Activated CD4-positive, alpha-beta T cell treated with anti-CD3 and anti-CD28 coated beads for 36 hours (primary cell): ENCODE measurements around the gene PRM1. TPM values are rescaled to one million over a fixed set of nuclear protein-coding genes. Genes with fewer than 3 reads are reported as not detected.

Source experiments
- ATAC-seq: fragments of 200-7000 bp; cut with Tn5 transposase; one replicate; pipeline ENCODE4 v1.10.0; 2021; ENCODE audit warnings: mild to moderate bottlenecking, moderate library complexity
- CTCF ChIA-PET: fragments of 350-600 bp; sonication (Branson Sonifier 250); formaldehyde crosslinking; loops from one replicate; lab custom pipeline; 2021; ENCODE audit warnings: antibody characterized with exemption; lab: Charles Lee
- POLR2A ChIA-PET: fragments of 350-600 bp; sonication (Branson Sonifier 250); formaldehyde crosslinking; loops from one replicate; lab custom pipeline; 2021; ENCODE audit warnings: antibody characterized with exemption, inconsistent platforms; lab: Charles Lee
- DNase-seq: peaks from one replicate; pipeline ENCODE4 v3.0.0-alpha.2; 2020
- H3K27ac Mint-ChIP-seq: one replicate; pipeline ENCODE4 v1.8.0; 2021; ENCODE audit warnings: mixed read lengths
- H3K27me3 Mint-ChIP-seq: one replicate; pipeline ENCODE4 v1.8.0; 2021; ENCODE audit warnings: mixed read lengths
- H3K36me3 Mint-ChIP-seq: one replicate; pipeline ENCODE4 v1.8.0; 2021; ENCODE audit warnings: low read depth, mixed read lengths
- H3K4me1 Mint-ChIP-seq: one replicate; pipeline ENCODE4 v1.8.0; 2021; ENCODE audit warnings: mixed read lengths
- H3K4me3 Mint-ChIP-seq: one replicate; pipeline ENCODE4 v1.8.0; 2021; ENCODE audit warnings: mild to moderate bottlenecking, moderate library complexity, mixed read lengths
- H3K9me3 Mint-ChIP-seq: one replicate; pipeline ENCODE4 v1.8.0; 2021; ENCODE audit warnings: low read depth, mixed read lengths
- intact Hi-C, 2 experiments: fragments of 100-400 bp; cut with DNase I in 1 of 2; cut with micrococcal nuclease in 1 of 2; formaldehyde crosslinking; loops; one replicate each; pipeline versions ENCODE4 v1.14.2 to v1.15.1; 2022 to 2024; cut with DNase I, micrococcal nuclease
- total RNA-seq, 2 experiments: library from RNA; stranded (reverse); gene quantifications; one replicate each; pipeline ENCODE4 v1.2.3, GENCODE V29; 2021

Gene PRM1
- total RNA-seq, 2 experiments from 2014 or later = not detected

DNA sequence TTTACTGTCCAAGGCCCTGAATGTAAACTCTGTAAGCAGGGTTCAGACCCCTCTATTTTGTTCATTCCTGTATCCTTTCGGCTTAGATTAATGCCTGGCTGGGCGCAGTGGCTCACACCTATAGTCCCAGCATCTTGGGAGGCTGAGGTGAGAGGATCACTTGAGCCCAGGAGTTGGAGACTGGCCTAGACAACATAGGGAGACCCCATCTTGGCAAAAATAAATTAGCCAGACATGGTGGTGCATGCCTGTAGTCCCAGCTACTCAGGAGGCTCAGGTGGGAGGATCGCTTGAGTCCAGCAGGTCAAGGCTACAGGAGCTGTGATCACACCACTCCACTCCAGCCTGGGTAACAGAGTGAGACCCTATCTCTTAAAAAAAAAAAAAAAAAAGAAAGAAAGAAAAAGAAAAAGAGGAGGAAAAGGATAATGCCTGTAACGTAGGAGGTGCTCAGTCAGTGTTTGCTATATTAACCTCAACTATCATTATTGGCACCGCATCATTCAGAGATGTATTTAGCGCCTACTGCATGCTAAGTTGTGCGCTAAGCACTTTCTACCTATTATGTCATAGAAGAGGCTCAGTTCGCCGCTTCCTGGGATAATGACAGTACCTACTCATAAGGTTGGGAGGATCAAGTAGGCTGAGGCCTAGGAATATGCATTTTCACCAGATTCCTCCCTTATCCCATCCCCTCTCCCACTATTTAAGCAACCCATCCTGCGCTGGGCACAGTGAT is 30.2 kb downstream of the PRM1 start:
- Mint-ChIP-seq H3K9me3 (no peaks in the 10 kb centered on the region), H3K4me3 (peak overlapping the region; percentile 87), H3K27me3 (no peaks in the 10 kb centered on the region), H3K27ac (peak overlapping the region; percentile 95), H3K36me3 (peaks cover 60% of the 10 kb centered on the region), H3K4me1 (peaks cover 52% of the 10 kb centered on the region)
- DNase-seq (no peak), ATAC-seq (no peak)
- POLR2A ChIA-PET = interaction anchor here (0.8 to 2.5 kb wide), 10 partner anchors 12 to 300 kb away, joined by 3 to 50 read pairs (median 11); no protein-coding TSS in a partner anchor
- intact Hi-C loops = no loop called here
- CTCF ChIA-PET = interaction anchor here (0.6 to 1.7 kb wide), 4 partner anchors 25 to 279 kb away, joined by 3 to 9 read pairs (median 6); no protein-coding TSS in a partner anchor

DNA sequence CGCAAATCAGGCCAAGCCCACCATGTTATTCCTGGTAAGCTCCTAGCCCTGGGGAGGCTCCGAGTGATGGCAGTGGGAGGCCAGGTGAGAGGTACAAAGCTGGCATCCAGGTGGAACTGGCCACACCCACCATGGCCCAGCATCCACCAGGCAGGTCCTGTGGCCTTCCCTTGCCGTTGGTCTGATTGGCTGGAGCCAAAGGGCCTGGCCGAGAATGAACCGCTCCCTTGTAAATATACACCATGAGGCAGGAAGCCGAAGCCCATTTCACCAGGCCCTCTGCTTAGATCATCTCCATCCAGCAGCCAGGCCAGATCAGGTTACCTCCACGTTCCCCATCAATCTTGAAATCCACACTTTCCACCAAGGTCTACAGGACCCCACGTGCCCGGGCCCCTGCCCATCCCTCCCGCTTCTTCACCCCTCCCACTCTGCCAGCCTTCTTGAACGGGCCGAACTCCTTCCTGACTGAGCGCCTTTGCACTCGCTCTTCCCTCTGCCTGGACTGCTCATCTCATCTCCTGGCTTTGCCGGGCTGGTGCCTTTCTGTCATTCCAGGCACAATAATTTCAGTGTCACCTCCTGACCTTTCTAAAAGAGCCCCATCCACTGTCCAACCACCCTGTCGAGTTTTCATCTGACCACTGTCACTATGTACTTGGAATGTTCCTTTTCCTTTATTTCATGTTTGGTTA is 30.9 kb downstream of the PRM1 start:
- peak overlapping the region; percentile 28 for H3K4me3 Mint-ChIP-seq
- POLR2A ChIA-PET = interaction anchor here (0.7 to 1.1 kb wide), 2 partner anchors 25 to 286 kb away, joined by 4 read pairs; no protein-coding TSS in a partner anchor
- CTCF ChIA-PET = interaction anchor here (0.6 to 0.7 kb wide), 2 partner anchors 124 to 286 kb away, joined by 3 read pairs; no protein-coding TSS in a partner anchor
- peaks cover 57% of the 10 kb centered on the region for H3K36me3 Mint-ChIP-seq
- H3K4me1 Mint-ChIP-seq = peaks cover 59% of the 10 kb centered on the region
- DNase-seq = peak; percentile 47
- no peaks in the 10 kb centered on the region for H3K9me3 Mint-ChIP-seq
- no peaks in the 10 kb centered on the region for H3K27me3 Mint-ChIP-seq
- no peak for ATAC-seq
- intact Hi-C loops = no loop called here
- H3K27ac Mint-ChIP-seq = peak overlapping the region; percentile 76

DNA sequence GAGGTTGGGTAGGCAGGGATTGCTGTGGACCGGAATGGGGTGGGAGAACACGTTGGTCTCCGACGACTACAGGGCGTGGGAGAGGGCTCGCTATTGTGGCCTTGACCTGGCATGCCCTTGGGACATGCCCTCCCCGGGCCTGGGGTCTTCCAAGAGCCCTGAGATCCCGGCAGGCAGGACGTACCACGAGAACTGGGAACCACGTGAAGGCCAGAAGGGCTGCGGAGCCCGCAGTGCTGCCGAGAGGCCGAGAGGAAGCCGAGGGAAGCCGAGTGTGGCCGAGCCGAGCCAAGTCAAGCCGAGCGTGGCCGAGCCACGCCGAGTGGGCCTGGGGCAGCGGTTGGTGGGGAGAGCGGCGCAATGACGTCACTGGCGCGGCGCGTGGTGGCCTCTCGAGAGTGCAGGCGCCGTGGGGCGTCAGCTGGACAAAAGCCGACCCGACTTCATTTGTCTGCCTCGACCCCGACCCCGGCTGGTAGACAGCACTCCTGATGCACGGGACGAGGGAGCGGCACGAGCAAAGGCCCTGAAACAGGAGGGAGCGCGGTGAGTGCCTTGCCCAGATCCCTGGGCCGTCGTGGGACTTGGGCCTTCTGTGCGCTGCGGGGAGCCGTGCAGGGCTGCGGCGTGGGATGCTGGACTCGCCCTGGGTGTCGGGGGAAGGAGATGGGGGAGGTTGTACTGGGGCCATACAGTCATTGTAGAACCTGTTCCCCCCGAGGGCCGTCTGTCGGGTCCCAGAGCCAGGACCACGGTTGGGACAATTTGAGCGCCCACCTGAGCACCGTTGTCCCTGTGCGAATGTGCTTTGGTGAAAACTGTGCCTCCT is 31.7 kb downstream of the PRM1 start:
- H3K9me3 Mint-ChIP-seq = no peaks in the 10 kb centered on the region
- CTCF ChIA-PET = interaction anchor here (0.7 kb wide), 1 partner anchor 285 kb away, joined by 3 read pairs; no protein-coding TSS in a partner anchor
- no peak for ATAC-seq
- intact Hi-C loops = no loop called here
- H3K27me3 Mint-ChIP-seq = no peaks in the 10 kb centered on the region
- peak overlapping the region; percentile 11 for H3K27ac Mint-ChIP-seq
- DNase-seq = peak; percentile 43
- POLR2A ChIA-PET = interaction anchor here (0.7 to 1.1 kb wide), 2 partner anchors 24 to 285 kb away, joined by 4 read pairs; no protein-coding TSS in a partner anchor
- peaks cover 63% of the 10 kb centered on the region for H3K4me1 Mint-ChIP-seq
- peaks cover 50% of the 10 kb centered on the region for H3K36me3 Mint-ChIP-seq
- peak overlapping the region; percentile 28 for H3K4me3 Mint-ChIP-seq

- Mint-ChIP-seq H3K4me3 (no peak overlapping the region), H3K4me1 (peaks cover 59% of the 10 kb centered on the region), H3K27ac (peak overlapping the region; percentile 33), H3K36me3 (peaks cover 38% of the 10 kb centered on the region), H3K9me3 (no peaks in the 10 kb centered on the region), H3K27me3 (no peaks in the 10 kb centered on the region)
- ChIA-PET CTCF (interaction anchor here (0.8 to 1.8 kb wide), 4 partner anchors 9 to 284 kb away, joined by 3 to 6 read pairs (median 4); no protein-coding TSS in a partner anchor), POLR2A (interaction anchor here (0.6 to 1.7 kb wide), 5 partner anchors 20 to 279 kb away, joined by 3 to 5 read pairs (median 3); partner anchors contain the start of gene TNP2)
- ATAC-seq (peak; percentile 4), DNase-seq (peak; percentile 55)
- intact Hi-C loops = no loop called here
Observed at GRCh38 chr16:11248133-11248532, 33.0 kb downstream of the PRM1 start.

DNA sequence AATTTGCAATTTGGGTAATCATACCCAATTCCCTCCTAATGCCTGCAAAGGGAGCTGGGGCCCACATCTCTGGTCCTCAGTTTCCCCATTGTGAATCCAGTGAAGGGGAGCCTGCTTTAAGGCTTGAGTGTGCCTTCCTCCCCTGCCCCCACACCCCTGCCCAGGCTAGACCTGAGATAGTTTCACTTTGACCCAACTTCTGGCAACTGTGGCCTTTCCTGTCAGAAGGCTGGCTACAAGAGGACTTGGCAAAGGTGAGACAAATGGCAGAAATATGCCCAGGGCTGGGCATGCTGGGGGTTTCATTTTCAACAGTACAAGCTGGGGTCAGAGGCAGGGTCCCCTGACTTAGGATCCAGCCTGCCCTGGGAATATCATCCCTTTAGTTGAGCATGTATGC is 35.1 kb downstream of the PRM1 start:
- peaks cover 21% of the 10 kb centered on the region for H3K36me3 Mint-ChIP-seq
- ChIA-PET POLR2A (interaction anchor here (2.2 kb wide), 1 partner anchor 21 kb away, joined by 10 read pairs; no protein-coding TSS in a partner anchor), CTCF (interaction anchor here (0.7 to 2.3 kb wide), 6 partner anchors 11 to 282 kb away, joined by 3 to 7 read pairs (median 4); no protein-coding TSS in a partner anchor)
- peaks cover 43% of the 10 kb centered on the region for H3K4me1 Mint-ChIP-seq
- intact Hi-C loops = loop anchor here in 1 of 2 experiments (1.0 kb wide), 1 partner anchor 12 kb away; no protein-coding TSS in a partner anchor
- no peak overlapping the region for H3K4me3 Mint-ChIP-seq
- ATAC-seq (peak; percentile 24), DNase-seq (peak; percentile 61)
- no peak overlapping the region for H3K27ac Mint-ChIP-seq
- no peaks in the 10 kb centered on the region for H3K9me3 Mint-ChIP-seq
- H3K27me3 Mint-ChIP-seq = no peaks in the 10 kb centered on the region

DNA sequence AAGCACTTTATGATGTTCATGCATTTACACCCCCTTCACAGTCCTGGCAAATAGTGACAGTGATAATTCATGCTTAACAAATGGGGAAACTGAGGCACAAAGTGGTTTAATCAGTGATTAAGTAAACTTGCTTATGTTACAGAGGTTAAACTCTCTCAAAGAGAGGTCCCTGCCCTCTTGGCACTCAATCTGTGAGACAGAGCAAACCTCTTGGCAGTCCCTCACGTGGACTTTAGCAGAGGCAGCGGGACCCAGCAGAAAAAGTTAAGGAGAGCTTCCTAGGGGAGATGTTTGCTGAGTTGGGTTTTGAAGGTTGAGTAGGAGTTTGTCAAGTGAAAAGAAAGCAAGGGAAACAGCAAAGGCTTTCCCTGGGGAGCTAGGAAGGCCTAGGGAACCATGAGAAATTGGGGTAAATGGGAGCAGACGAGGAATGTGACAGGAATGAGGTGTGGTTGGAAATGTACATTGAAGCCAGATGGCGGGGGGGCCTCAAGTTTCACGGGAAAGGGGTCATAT is 35.9 kb downstream of the PRM1 start:
- ChIA-PET CTCF (interaction anchor here (0.9 to 2.3 kb wide), 4 partner anchors 12 to 281 kb away, joined by 3 to 7 read pairs (median 4); no protein-coding TSS in a partner anchor), POLR2A (interaction anchor here (2.2 kb wide), 1 partner anchor 20 kb away, joined by 10 read pairs; no protein-coding TSS in a partner anchor)
- no peaks in the 10 kb centered on the region for H3K27me3 Mint-ChIP-seq
- no peaks in the 10 kb centered on the region for H3K9me3 Mint-ChIP-seq
- ATAC-seq (no peak), DNase-seq (no peak)
- H3K4me1 Mint-ChIP-seq = peaks cover 36% of the 10 kb centered on the region
- intact Hi-C loops = no loop called here
- peaks cover 14% of the 10 kb centered on the region for H3K36me3 Mint-ChIP-seq
- H3K4me3 Mint-ChIP-seq = no peak overlapping the region
- H3K27ac Mint-ChIP-seq = peak overlapping the region; percentile 22

DNA sequence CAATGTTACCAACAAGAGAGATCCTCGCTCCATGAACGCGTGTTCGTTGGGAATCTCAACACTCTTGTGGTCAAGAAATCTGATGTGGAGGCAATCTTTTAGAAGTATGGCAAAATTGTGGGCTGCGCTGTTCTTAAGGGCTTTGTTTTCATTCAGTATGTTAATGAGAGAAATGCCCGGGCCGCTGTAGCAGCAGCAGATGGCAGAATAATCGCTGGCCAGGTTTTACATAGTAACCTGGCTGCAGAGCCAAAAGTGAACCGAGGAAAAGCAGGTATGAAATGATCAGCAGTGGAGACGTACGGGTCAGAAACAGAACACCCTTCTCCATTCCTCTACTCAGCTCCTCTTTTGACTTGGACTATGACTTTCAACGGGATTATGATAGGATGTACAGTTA is 38.5 kb downstream of the PRM1 start:
- Mint-ChIP-seq H3K4me3 (no peak overlapping the region), H3K36me3 (peaks cover 4% of the 10 kb centered on the region), H3K4me1 (peaks cover 30% of the 10 kb centered on the region), H3K9me3 (no peaks in the 10 kb centered on the region), H3K27ac (no peak overlapping the region), H3K27me3 (no peaks in the 10 kb centered on the region)
- ChIA-PET CTCF (no interaction called here), POLR2A (no interaction called here)
- ATAC-seq (no peak), DNase-seq (no peak)
- intact Hi-C loops = no loop called here

GRCh38 chr16:11241480-11242204 is 39.5 kb downstream of the PRM1 start:
- Mint-ChIP-seq H3K4me3 (no peak overlapping the region), H3K27ac (no peak overlapping the region), H3K27me3 (no peaks in the 10 kb centered on the region), H3K36me3 (no peaks in the 10 kb centered on the region), H3K9me3 (no peaks in the 10 kb centered on the region), H3K4me1 (peaks cover 28% of the 10 kb centered on the region)
- no peak for DNase-seq
- ATAC-seq = no peak
- intact Hi-C loops = no loop called here
- ChIA-PET POLR2A (interaction anchor here (1.0 kb wide), 1 partner anchor 17 kb away, joined by 3 read pairs; no protein-coding TSS in a partner anchor), CTCF (interaction anchor here (0.6 to 1.4 kb wide), 3 partner anchors 154 to 277 kb away, joined by 3 to 6 read pairs (median 6); no protein-coding TSS in a partner anchor)

DNA sequence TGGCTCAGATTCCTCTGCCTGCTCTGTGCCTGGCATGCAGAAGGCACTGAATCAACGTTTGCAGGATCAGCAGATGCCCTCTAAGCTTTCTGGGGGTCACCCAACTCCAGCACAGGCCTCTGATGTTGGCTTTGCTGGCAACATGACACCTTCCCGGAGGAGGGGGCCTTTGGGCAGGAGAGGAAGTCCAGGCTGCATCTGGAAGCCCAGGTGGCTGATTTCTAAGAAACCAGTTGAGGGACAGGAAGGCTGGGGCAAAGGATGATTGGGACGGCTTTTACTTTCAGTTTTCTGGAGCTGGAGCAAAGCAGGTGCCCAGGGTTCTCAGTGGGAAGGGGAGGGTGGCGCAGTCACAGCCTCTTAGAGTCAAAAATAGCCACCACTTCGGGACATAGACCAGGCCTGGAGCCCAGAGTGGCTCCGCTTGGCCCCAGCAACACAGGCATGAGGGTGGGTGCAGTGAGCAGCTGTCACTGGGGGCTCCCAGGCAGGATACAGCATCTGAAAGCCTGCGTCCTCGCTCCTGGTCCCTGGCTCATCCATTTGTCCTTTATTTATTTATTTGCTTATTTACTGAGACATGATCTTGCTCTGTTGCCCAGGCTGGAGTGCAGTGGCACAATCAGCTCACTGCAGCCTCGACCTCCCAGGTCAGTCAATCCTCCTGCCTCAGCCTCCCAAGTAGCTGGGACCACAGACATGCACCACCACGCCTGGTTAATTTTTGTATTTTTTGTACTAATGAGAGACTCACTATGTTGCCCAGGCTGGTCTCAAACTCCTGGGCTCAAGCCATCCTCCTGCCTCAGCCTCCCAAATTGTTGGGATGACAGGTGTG is 40.3 kb downstream of the PRM1 start:
- DNase-seq (no peak), ATAC-seq (peak; percentile 43)
- Mint-ChIP-seq H3K4me1 (peaks cover 23% of the 10 kb centered on the region), H3K27ac (peak overlapping the region; percentile 60), H3K27me3 (no peaks in the 10 kb centered on the region), H3K36me3 (no peaks in the 10 kb centered on the region), H3K4me3 (no peak overlapping the region), H3K9me3 (no peaks in the 10 kb centered on the region)
- POLR2A ChIA-PET = interaction anchor here (1.0 kb wide), 1 partner anchor 16 kb away, joined by 3 read pairs; no protein-coding TSS in a partner anchor
- CTCF ChIA-PET = interaction anchor here (0.6 to 1.4 kb wide), 5 partner anchors 73 to 276 kb away, joined by 3 to 6 read pairs (median 3); no protein-coding TSS in a partner anchor
- intact Hi-C loops = no loop called here
